ENCODE data around the gene FBXO17.

FBXO17 gene

GRCh38 chr19:38979812-38980211 is 4.3 kb upstream of the FBXO17 start:
- DNase-seq (ENCODE audit: low read depth), result no peak
- no peak for TF ChIP-seq CTCF (conservative IDR thresholded peaks at IDR 0.05; ENCODE audit: low read depth, low read length)
- H3K4me3 ChIP-seq (ENCODE audit: low read depth, low read length), result no peak overlapping the region

- no peak overlapping the region for H3K4me3 ChIP-seq (ENCODE audit: low read depth, low read length)
- TF ChIP-seq CTCF (conservative IDR thresholded peaks at IDR 0.05; ENCODE audit: low read depth, low read length), result no peak
- DNase-seq (ENCODE audit: low read depth), result no peak
Measured at GRCh38 chr19:38978326-38978689, 2.8 kb upstream of the FBXO17 start.

GRCh38 chr19:38977445-38978325 is 2.1 kb upstream of the FBXO17 start:
- peak; percentile 30 for DNase-seq (ENCODE audit: low read depth)
- TF ChIP-seq CTCF (conservative IDR thresholded peaks at IDR 0.05; ENCODE audit: low read depth, low read length), result no peak
- H3K4me3 ChIP-seq (ENCODE audit: low read depth, low read length), result no peak overlapping the region

GRCh38 chr19:38975861-38976271 is 324 bp upstream of the FBXO17 start:
- DNase-seq (ENCODE audit: low read depth), result peak; percentile 51
- H3K4me3 ChIP-seq (ENCODE audit: low read depth, low read length), result peak overlapping the region; percentile 80

GRCh38 chr19:38974624-38975213 is 823 bp downstream of the FBXO17 start:
- TF ChIP-seq CTCF (conservative IDR thresholded peaks at IDR 0.05; ENCODE audit: low read depth, low read length), result peak; percentile 19
- DNase-seq (ENCODE audit: low read depth), result no peak
- peak overlapping the region; percentile 80 for H3K4me3 ChIP-seq (ENCODE audit: low read depth, low read length)

More at GRCh38 chr19:38975861-38976271, 324 bp upstream of the FBXO17 start:
- no peak for TF ChIP-seq CTCF (conservative IDR thresholded peaks at IDR 0.05; ENCODE audit: low read depth, low read length)

GRCh38 chr19:38971672-38972071 is 3.9 kb downstream of the FBXO17 start:
- TF ChIP-seq CTCF (conservative IDR thresholded peaks at IDR 0.05; ENCODE audit: low read depth, low read length), result no peak

More at GRCh38 chr19:38971672-38972071, 3.9 kb downstream of the FBXO17 start:
- DNase-seq (ENCODE audit: low read depth), result no peak
- H3K4me3 ChIP-seq (ENCODE audit: low read depth, low read length), result no peak overlapping the region
